Gastroesophageal sphincter (tissue), 3 donors: ENCODE results near the gene ATRAID.

Experiments used
- CTCF ChIP-seq, 4 experiments: fragments of 200-600 bp in 2 of 4; fragments of 450-650 bp in 2 of 4; sonication (generic) in 1 of 4; IDR thresholded peaks; one replicate each; pipeline ENCODE4 v1.5.1; 2017 to 2019; ENCODE audit warnings: antibody characterized with exemption in 4 of 4, mild to moderate bottlenecking in 2 of 4, moderate library complexity in 2 of 4
- EP300 ChIP-seq: sonication (generic); formaldehyde crosslinking; IDR thresholded peaks from one replicate; pipeline ENCODE4 v1.6.1; 2017; ENCODE audit warnings: antibody characterized with exemption, mild to moderate bottlenecking
- POLR2A ChIP-seq, 2 donors: fragments of 450-650 bp; IDR thresholded peaks; one replicate each; pipeline ENCODE4 v1.6.1; 2017; ENCODE audit warnings: antibody characterized with exemption in 2 of 2, mild to moderate bottlenecking in 2 of 2, moderate library complexity in 1 of 2
- POLR2AphosphoS5 ChIP-seq: sonication (generic); formaldehyde crosslinking; IDR thresholded peaks from one replicate; pipeline ENCODE4 v1.6.1; 2017; ENCODE audit warnings: antibody characterized with exemption

GRCh38 chr2:27205206-27205605 is 6.6 kb upstream of the ATRAID start:
- no peak for TF ChIP-seq CTCF (IDR thresholded peaks at IDR 0.05)
- TF ChIP-seq EP300, result no peak
- no peak for TF ChIP-seq POLR2A (IDR thresholded peaks at IDR 0.05)
- TF ChIP-seq POLR2AphosphoS5, result no peak
